SIG-M5 (cell line): ENCODE data around the gene GOLGA8T.
"Not testable (repeated sequence)": the region's sequence is repeated elsewhere in the genome, so short reads cannot be mapped to it uniquely, and the experiment has no call there.

ENCODE experiments used
- DNase-seq: peaks from one replicate; lab custom pipeline; 2025; lab: John Stamatoyannopoulos, UW

GOLGA8T gene

DNA sequence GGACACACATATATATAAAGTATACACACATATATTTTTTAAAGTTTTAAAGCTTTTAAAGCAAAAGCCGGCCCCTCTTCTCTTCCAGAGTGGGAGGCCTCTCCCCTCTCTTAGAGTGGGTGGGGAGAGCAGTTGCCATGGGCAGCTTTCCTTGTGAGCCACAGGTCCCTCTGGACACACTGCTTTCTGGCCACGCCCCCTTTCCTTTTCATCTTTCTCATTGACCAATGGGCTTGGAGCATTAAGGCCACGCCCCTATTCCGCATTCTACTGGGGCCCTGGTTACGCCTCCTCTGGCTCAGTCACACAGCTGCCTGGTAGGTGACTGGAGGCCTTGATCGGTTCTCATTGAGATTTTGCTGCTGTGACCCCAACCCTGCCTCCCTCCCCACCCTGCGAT, at the start of gene GOLGA8T:
GOLGA8T (plus strand) TSS at position 301 of the 400 bp plus-strand sequence; CDS start at position 399, 98 bp downstream.
- DNase-seq = not testable (repeated sequence)

DNA sequence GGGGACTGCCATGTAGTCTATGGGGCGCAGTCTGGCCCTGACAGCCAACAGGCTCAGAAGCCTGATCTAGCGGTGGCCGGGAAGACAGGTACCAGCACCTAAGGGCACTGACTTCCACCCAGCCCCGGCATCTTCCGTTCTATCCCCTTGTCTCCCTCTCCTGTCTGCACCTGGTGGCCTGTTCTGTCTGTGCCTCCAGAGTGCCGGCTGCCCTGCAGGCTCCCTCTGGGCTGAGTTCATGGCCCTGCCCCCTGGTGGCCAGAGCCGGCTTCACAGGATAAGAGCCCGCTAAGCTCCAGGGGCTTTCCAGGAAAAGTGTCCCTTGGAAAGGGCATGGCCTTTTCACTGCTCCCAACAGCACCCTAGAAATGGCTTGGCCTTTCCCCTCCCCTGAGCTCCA, 37.0 kb upstream of the GOLGA8T start:
- not testable (repeated sequence) for DNase-seq

DNA sequence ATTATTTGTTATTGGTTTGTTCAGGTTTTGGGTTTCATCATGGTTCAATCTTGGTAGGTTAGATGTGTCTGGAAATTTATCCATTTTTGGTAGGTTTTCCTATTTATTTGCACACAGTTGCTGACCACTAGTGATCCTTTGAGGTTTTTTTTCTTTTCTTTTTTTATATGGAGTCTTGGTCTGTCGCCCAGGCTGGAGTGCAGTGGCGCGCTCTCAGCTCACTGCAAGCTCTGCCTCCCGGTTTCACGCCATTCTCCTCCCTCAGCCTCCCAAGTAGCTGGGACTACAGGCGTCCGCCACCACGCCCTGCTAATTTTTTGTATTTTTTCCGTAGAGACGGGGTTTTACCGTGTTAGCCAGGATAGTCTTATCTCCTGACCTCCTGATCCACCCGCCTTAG, 32.0 kb upstream of the GOLGA8T start:
- not testable (repeated sequence) for DNase-seq

- DNase-seq = not testable (repeated sequence)
These were observed 30.8 kb upstream of the GOLGA8T start for GRCh38 chr15:30103941-30104507.

GRCh38 chr15:30110591-30110990, 24.3 kb upstream of the GOLGA8T start:
- not testable (repeated sequence) for DNase-seq

DNA sequence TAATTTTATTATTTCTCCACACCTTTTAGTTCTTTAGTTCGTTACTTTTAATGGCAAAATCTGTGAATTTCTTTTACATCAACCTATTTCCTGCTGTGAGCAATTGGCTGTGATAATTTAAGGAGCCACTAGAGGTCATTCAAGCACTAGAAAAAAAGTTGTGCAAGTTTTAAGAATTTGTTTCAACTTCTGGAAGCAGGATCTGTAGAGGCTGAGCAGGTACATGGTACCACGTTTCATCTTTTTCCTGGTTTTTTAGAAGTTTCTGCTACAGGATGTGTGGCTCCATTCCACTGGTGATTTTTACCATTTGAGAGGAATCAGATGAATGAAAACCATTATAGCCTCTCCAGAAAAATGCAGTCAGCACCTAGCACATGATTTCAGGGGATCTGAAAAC, 4.8 kb upstream of the GOLGA8T start:
- DNase-seq = not testable (repeated sequence)

DNA sequence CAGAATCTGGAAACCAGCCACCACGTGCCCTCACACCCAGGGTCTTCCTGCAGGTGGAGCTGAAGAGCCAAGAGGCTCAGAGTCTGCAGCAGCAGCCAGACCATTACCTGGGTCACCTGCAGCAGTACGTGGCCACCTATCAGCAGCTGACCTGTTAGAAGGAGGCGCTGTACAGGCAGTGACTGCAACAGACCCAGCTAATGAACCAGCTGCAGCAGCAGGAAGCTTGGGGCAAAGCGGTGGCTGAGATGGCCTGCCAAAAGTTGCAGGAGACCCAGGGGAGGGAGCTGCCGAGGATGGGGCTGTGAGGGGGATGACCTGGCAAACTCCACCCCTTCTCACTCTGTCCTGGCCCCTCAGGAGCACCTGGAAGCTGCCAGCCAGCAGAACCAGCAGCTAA, 8.4 kb downstream of the GOLGA8T start:
- not testable (repeated sequence) for DNase-seq

GRCh38 chr15:30149891-30150290, 15.0 kb downstream of the GOLGA8T start:
- DNase-seq = not testable (repeated sequence)

DNA sequence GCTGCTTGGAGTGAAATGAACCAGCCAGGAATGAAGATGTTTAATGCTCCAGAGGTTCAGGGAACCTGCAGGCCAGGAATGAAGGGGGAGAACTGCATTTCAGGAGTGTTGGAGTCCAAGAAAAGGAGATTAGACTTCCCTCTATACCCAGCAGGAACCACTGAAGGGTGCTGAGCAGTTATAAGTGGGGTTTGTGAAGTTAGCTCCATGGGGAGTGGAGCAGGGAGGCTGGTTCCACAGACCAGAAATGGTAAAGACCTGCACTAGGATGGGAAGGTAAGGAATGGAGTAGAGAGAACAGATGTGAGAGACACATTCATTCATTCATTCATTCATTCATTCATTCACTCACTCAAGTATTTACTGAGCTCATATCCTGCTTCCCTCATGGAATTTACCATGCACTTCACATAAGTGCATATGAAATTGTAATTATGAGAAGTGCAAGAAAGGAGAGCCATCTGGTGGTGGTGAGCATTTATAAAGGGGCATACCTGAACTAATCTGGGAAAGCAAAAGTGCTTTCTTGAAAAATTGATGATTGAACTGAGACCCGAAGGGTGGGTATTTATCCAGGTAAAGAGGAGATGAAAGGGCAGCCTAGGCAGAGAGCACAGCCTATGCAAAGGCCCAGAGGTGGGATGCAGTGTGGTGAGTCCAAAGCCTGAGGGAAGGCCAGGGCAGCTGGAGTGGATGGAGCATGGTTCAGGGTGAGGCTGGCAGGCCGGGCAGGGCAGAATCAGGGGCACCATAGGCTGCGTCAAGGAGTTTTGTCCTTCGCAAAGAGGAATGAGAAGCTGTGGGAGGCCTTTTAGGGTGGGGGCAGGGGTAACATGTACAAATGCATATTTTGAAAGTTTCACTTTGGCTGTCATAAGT, 27.9 kb downstream of the GOLGA8T start:
- not testable (repeated sequence) for DNase-seq

DNA sequence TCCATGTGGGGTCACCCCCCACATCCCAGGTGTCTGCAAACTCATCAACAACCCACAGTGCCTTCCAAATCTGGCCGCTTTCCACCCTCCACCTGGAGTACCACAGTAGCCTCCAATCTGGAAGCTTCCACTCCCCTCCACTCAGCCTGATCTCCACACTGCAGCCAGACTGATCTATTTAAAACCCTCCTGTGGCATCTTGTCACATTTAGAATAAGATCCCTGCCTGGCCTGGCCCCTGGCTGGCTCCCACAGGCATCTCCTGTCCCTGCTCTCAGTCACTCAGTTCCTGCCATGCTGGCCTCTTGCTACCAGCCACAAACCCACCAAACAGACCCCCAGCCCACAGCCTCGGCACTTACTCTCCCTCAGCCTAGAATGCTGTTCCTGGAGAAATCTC, 28.9 kb downstream of the GOLGA8T start:
- not testable (repeated sequence) for DNase-seq

DNA sequence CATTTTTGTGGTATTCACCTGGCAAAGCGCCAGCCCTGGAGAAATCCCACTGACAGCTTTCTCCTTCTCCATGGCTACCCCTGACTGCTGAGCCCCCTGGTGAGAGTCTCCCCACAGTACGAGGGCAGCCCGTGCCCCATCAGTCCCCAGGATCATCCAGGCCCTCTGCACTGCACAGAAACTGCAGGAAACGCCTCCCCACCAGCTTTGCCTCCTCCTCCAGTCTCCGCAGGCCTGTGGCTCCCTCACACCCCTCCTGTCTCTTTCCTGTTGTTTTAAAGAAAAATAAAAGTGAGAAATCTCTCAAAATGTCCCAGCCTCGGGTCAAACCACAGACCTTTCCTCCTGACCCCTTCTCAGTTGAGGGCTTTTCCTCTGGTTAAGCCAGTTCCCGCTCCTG, 29.4 kb downstream of the GOLGA8T start:
- not testable (repeated sequence) for DNase-seq

- not testable (repeated sequence) for DNase-seq
These were observed 32.6 kb downstream of the GOLGA8T start for GRCh38 chr15:30167403-30167802.

GRCh38 chr15:30167886-30168285, 33.0 kb downstream of the GOLGA8T start:
- DNase-seq = not testable (repeated sequence)

DNA sequence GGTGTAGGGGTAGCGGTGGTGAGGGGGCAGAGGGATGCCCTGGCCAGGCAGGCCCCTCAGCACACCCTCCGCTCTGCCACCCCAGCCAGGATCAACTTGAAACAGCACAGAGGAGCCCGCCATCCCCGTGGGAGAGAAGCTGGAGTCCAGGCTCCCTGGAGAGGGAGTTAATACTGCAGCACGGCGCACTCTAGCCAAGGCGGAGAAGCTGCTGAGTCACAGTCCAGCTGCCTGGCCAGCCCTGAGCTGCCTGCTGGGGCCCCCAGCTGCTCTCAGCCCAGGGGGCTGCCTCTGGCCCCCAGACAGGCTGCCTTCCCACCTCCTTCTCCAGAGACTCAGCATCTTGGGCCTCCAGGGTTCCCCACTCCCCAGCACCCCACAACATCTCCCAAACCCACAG, 36.6 kb downstream of the GOLGA8T start:
- DNase-seq = not testable (repeated sequence)

GRCh38 chr15:30173041-30173608, 38.3 kb downstream of the GOLGA8T start:
- DNase-seq = not testable (repeated sequence)

DNA sequence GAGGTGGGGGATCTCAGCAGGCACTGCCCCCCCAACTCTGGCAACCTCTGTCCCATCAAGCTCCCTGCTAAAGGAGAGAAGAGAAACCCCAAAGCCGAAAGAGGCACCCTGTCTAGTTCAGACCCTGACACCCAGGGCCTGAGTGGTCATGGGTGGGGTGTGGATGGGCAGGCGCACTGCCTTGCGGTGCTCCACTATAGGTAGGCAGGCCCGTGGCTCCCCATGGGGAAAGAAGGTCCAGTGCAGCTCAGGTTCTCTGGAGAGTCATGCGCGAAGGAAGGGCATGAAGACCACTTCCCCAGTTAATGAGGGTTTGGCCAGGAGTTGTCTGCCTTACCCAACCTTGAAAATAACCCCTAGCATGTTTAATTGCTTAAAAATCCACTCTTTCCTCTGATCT, 40.4 kb downstream of the GOLGA8T start:
- not testable (repeated sequence) for DNase-seq

DNA sequence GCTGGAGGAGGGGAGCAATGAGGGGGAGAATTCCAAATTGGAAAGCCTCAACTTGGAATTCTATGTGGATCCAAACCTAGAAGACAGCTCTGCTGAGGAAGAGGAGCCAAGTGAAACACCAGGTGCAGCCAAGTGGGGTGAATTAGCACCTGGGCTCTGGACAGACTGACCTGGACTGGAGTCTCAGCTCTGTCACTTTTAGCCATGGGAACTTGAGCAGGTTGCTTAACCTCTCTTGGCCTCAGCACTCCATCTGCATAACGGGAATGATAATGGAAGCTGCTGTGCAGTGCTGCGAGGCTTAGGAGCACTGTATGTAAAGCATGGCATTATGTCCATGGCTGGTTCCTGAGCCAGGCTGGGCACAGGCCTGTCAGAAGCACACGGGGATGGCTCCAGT, 41.8 kb downstream of the GOLGA8T start:
- not testable (repeated sequence) for DNase-seq

DNA sequence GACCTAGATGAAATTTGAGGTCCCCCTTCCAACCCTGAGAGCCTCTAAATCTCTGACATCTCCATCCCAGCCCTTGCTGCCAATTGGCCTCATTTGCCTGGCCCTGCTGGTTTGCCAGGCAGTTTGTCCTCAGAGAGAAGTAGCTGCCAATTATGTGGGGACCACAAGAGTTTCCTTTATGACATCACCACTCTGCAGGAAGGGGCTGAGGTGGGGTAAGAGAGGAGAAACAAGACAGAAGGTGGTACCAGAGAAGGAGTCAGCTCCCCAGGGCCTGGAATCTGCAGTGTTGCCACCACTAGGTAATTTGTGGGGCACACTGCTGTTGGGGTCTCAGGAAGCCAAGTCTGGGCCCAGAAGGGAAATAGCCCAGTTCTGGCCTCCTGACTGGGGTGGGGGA, 45.0 kb downstream of the GOLGA8T start:
- not testable (repeated sequence) for DNase-seq

- not testable (repeated sequence) for DNase-seq
These were observed 50.6 kb downstream of the GOLGA8T start for GRCh38 chr15:30185495-30185894.

DNA sequence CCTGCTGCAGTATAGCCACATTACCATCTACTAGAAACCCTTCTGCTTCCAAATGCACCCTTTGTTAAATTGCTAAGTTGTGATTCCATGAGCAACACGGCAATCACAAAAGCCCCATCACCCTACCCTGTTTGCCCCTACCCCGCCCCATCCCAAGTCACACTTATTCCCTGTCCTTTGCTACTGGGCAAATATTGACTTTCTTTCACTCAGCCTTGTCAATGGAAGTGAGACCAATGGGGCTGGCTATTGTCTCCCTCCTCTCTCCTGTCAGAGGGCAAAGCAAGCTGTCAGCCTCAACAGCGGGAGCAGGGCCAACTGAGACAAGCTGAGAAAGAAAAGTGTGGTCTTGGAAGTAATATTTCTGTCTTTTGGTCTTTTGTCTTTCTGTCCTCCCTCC, 52.6 kb downstream of the GOLGA8T start:
- not testable (repeated sequence) for DNase-seq

DNA sequence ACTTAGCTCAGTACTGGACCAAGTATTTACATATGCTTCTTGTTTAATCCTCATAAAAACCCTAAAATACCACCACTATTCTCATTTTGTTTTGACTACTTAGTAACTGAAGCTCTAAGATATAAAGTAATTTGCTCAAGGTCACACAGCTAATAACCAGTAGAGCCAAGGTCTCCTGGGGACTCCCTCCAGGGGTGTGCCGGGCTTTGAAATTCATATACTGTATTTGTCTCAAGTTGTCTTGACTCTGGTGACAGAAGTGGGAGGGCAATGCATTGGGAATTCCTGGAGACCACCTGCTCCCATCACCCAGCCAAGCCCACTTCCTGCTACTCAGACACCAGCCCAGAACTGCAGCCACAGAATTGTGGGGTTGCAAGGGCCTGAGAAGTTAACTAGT, 54.9 kb downstream of the GOLGA8T start:
- not testable (repeated sequence) for DNase-seq

DNA sequence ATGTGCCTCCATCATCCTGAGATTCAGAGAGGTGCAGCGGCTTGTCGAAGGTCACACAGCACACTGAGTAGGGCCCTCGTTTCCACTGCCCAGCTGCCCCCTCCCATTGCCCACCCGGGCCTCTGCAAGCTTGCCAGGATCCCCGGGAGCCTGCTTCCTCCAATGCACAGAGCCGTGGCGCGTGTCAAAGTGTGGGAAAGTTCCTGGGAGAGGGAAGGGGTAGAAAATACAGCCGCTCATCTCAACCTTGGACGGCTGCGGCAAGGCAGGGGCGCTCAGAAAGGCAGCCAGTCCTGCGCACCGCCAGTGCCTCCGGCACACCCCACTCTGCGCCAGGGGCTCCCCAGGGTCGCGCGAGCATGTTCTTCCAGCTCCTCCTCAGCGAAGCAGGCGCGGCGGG, 56.3 kb downstream of the GOLGA8T start:
- DNase-seq = not testable (repeated sequence)

DNA sequence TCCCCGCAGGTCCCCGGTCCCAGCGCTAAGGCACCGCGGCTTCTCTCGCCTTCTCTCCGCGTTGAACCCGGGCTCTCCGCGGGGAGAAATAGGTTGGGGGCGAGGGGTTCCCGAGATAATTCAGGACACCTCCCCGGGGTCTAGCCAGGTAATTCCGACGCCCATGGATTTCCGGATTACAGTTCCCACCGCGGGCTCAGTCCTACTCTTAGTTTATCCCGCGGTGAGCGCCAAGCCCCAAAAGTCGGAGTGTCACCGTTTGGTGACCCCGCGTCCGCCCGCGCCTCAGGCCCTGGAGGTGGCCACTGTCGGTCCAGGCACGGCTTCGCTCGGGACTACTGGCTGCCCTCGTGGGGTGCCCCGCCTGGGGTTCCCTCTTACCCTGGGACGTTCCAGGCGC, 56.8 kb downstream of the GOLGA8T start:
- not testable (repeated sequence) for DNase-seq
